K562 (cell line): ENCODE measurements around the gene PTPRM. TPM values are rescaled to one million over a fixed set of nuclear protein-coding genes. Genes with fewer than 3 reads are reported as not detected.

Source experiments
- ATAC-seq: fragments of 200-7000 bp; cut with Tn5 transposase; 3 replicates; pipeline ENCODE4 v1.9.1; 2020; ENCODE audit warnings: moderate library complexity
- BruUV-seq: library from RNA; stranded (reverse); fragments of 400-500 nt; replicated peaks from 2 replicates; lab custom pipeline; 2021; lab: Mats Ljungman, UMichigan
- CTCF ChIA-PET: fragments of 300-600 bp; formaldehyde crosslinking; extraction: SDS; loops from one replicate; lab custom pipeline; 2021; ENCODE audit warnings: low intra/inter-chr PET ratio; lab: Yijun Ruan, JAX
- POLR2A ChIA-PET: fragments of 300-600, 350-650 bp; sonication (Branson Sonifier 250); formaldehyde crosslinking; extraction: SDS; loops from one replicate; lab custom pipeline; 2021; ENCODE audit warnings: antibody characterized with exemption, inconsistent platforms; lab: Yijun Ruan, JAX
- DNase-seq, 4 experiments: peaks; one replicate each; pipeline versions ENCODE4 v3.0.0 to v3.0.0-alpha.2; 2011 to 2018; ENCODE audit warnings: low spot score in 3 of 4, mixed read lengths in 3 of 4; ENCODE audit errors: extremely low read depth in 1 of 4
- FAIRE-seq: peaks from 2 replicates; lab custom pipeline; 2011; peaks lifted over from hg19 to GRCh38; lab: Jason Lieb, UNC
- H2AFZ ChIP-seq: 2 replicates; pipeline ENCODE4 v1.6.0; 2011; ENCODE audit warnings: low read depth, low read length, control low read depth, inconsistent platforms
- H3K27ac ChIP-seq: fragments of 200-600 bp; 3 replicates; pipeline ENCODE4 v1.8.0; 2011; ENCODE audit warnings: low read depth, mild to moderate bottlenecking, control low read depth, inconsistent platforms, low read length, moderate library complexity, mixed read lengths; ENCODE audit errors: extremely low read depth
- H3K27me3 ChIP-seq, 2 experiments: fragments of 300-600 bp in 1 of 2; 2 replicates in 1 of 2; 3 replicates in 1 of 2; pipeline versions ENCODE4 v1.6.0 to v1.8.0; 2011; ENCODE audit warnings: inconsistent platforms in 2 of 2, low read length in 2 of 2, mild to moderate bottlenecking in 1 of 2, mixed read lengths in 1 of 2, moderate library complexity in 1 of 2; ENCODE audit not compliant: control insufficient read depth in 2 of 2, insufficient read depth in 2 of 2
- H3K36me3 ChIP-seq: fragments of 300-600 bp; 3 replicates; pipeline ENCODE4 v1.8.0; 2011; ENCODE audit warnings: mild to moderate bottlenecking, low read length, inconsistent platforms; ENCODE audit not compliant: control insufficient read depth, insufficient read depth
- H3K4me1 ChIP-seq, 2 experiments: fragments of 200-600 bp in 1 of 2; replicated peaks in 1 of 2; 2 replicates in 1 of 2; 3 replicates in 1 of 2; pipeline versions ENCODE4 v1.5.1 to v1.8.0; 2011; ENCODE audit warnings: inconsistent platforms in 2 of 2, low read length in 2 of 2, mild to moderate bottlenecking in 1 of 2, mixed read lengths in 1 of 2, moderate library complexity in 1 of 2; ENCODE audit not compliant: control insufficient read depth in 2 of 2, insufficient read depth in 2 of 2
- H3K4me2 ChIP-seq: 2 replicates; pipeline ENCODE4 v1.6.1; 2011; ENCODE audit warnings: low read length, control low read depth, inconsistent platforms, mixed read lengths; ENCODE audit not compliant: insufficient read depth
- H3K4me3 ChIP-seq: fragments of 200-600 bp; sonication (generic), shearing (Covaris generic); 2 replicates; pipeline ENCODE4 v1.5.1; 2016; ENCODE audit warnings: control low read depth, inconsistent platforms
- H3K79me2 ChIP-seq: fragments of 200-600 bp; 3 replicates; pipeline ENCODE4 v1.8.0; 2011; ENCODE audit warnings: low read length, inconsistent platforms; ENCODE audit not compliant: control insufficient read depth, insufficient read depth
- H3K9ac ChIP-seq, 2 experiments: 2 replicates each; pipeline versions ENCODE4 v1.6.0 to v1.6.1; 2011; ENCODE audit warnings: low read depth in 2 of 2, low read length in 2 of 2, control low read depth in 1 of 2, inconsistent platforms in 1 of 2, mild to moderate bottlenecking in 1 of 2, mixed read lengths in 1 of 2; ENCODE audit not compliant: insufficient read depth in 1 of 2
- H3K9me1 ChIP-seq: one replicate; pipeline ENCODE4 v1.6.0; 2011; ENCODE audit warnings: inconsistent platforms, mild to moderate bottlenecking, low read length, moderate library complexity; ENCODE audit not compliant: control insufficient read depth, insufficient read depth
- H3K9me3 ChIP-seq: replicated peaks from 2 replicates; pipeline ENCODE4 v1.5.1; 2011; ENCODE audit warnings: low read depth, low read length, inconsistent platforms; ENCODE audit not compliant: control insufficient read depth, insufficient read depth
- H4K20me1 ChIP-seq: replicated peaks from 2 replicates; pipeline ENCODE4 v1.6.1; 2011; ENCODE audit warnings: low read length, inconsistent platforms, mixed read lengths; ENCODE audit not compliant: control insufficient read depth, insufficient read depth
- CREBBP ChIP-seq: IDR thresholded peaks from one replicate; pipeline ENCODE4 v1.6.1; 2012; ENCODE audit warnings: low read depth, mild to moderate bottlenecking, control low read depth, inconsistent platforms, low read length
- DEAF1 ChIP-seq: fragments of 450-650 bp; formaldehyde crosslinking; IDR thresholded peaks from 2 replicates; pipeline ENCODE4 v1.4.0; 2020; ENCODE audit warnings: mild to moderate bottlenecking, moderate library complexity
- MYBL2 ChIP-seq, 2 experiments: fragments of 450-650 bp in 1 of 2; sonication (generic) in 1 of 2; formaldehyde crosslinking in 1 of 2; IDR thresholded peaks; 2 replicates each; pipeline versions ENCODE4 v1.6.1 to v1.8.1; 2017 to 2022; ENCODE audit warnings: borderline replicate concordance in 1 of 2, inconsistent platforms in 1 of 2, low read depth in 1 of 2, mild to moderate bottlenecking in 1 of 2, missing genetic modification reagents in 1 of 2, moderate library complexity in 1 of 2
- SIN3B ChIP-seq: fragments of 450-650 bp; IDR thresholded peaks from 2 replicates; pipeline ENCODE4 v1.6.1; 2017; ENCODE audit warnings: low read depth, mild to moderate bottlenecking, moderate library complexity
- USF1 ChIP-seq: sonication (generic); formaldehyde crosslinking; IDR thresholded peaks from 2 replicates; pipeline ENCODE4 v1.9.0; 2022; ENCODE audit warnings: mild to moderate bottlenecking, missing genetic modification reagents
- ZNF124 ChIP-seq: sonication (generic); formaldehyde crosslinking; IDR thresholded peaks from 2 replicates; pipeline ENCODE4 v1.8.1; 2022; ENCODE audit warnings: missing genetic modification reagents
- WGBS: fragments of 100-300 bp; shearing (Covaris generic); methylation state at CpG from one replicate; pipeline ENCODE4 v1.1.6; 2016; ENCODE audit warnings: low coverage, mixed read lengths; ENCODE audit not compliant: insufficient coverage; ENCODE audit errors: missing lambda C conversion rate; 5-methylcytosine and 5-hydroxymethylcytosine counted together
- in situ Hi-C: fragments of 300-500 bp; cut with MboI; formaldehyde crosslinking; loops from 4 replicates; pipeline ENCODE4 v1.15.0; 2018; ENCODE audit warnings: inconsistent platforms, mixed read lengths
- intact Hi-C: fragments of 100-400 bp; cut with micrococcal nuclease; formaldehyde crosslinking; loops from 2 replicates; pipeline ENCODE4 v1.14.2; 2022
- polyA plus RNA-seq, 8 experiments: library from polyadenylated mRNA; depleted of rRNA in 4 of 8; stranded (reverse) in 5 of 8; unstranded in 3 of 8; fragments of >200 nt; fragmentation: Nextera tagmentation in 2 of 8; fragmentation: Illumina TruSeq in 1 of 8; extraction: Ambion mirVana in 2 of 8; extraction: Trizol in 1 of 8; gene quantifications; 2 replicates each; pipeline versions ENCODE4 v1.2.1 to v1.2.3, GENCODE V29; 2011 to 2014; ENCODE audit warnings: inconsistent platforms in 1 of 8, missing spikeins in 1 of 8
- total RNA-seq, 7 experiments: library from RNA; depleted of rRNA in 6 of 7; stranded (reverse); fragments of >200 nt in 6 of 7; fragmentation: Illumina TruSeq in 2 of 7; extraction: Trizol in 2 of 7; gene quantifications; 2 replicates each; pipeline versions ENCODE4 v1.2.1 to v1.2.3, GENCODE V29; 2011 to 2021; ENCODE audit warnings: low replicate concordance in 1 of 7

Gene PTPRM
- total and polyA plus RNA-seq, 9 of the 15 experiments (the other 6 are each of a cell fraction or from before 2014, with no cell fraction given) = 0.03 to 0.16 (median 0.08) TPM; not detected in 3

- TF ChIP-seq MYBL2 (IDR thresholded peaks at IDR 0.05; ENCODE audit: low read depth) = no peak
- no peak for TF ChIP-seq MYBL2 (CRISPR knock-in tag; IDR thresholded peaks at IDR 0.05; ENCODE audit: borderline replicate concordance)
- TF ChIP-seq DEAF1 (CRISPR knock-in tag) = no peak
- no peak for TF ChIP-seq ZNF124 (CRISPR knock-in tag)
Measured at GRCh38 chr18:8117006-8117371, 549.9 kb downstream of the PTPRM start (continued).

- H3K27ac ChIP-seq = no peak overlapping the region
- no TSS peak for BruUV-seq
- DNase-seq = no peak
- H3K9me3 ChIP-seq = no peaks in the 10 kb centered on the region
- no peak for TF ChIP-seq USF1 (CRISPR knock-in tag)
- TF ChIP-seq CREBBP = no peak
- TF ChIP-seq SIN3B = no peak
- no peaks in the 10 kb centered on the region for H4K20me1 ChIP-seq
- H3K27me3 ChIP-seq = no peaks in the 10 kb centered on the region
- no peak overlapping the region for H2AFZ ChIP-seq
- H3K4me3 ChIP-seq = no peak overlapping the region
- no peaks in the 10 kb centered on the region for H3K36me3 ChIP-seq
- no peak overlapping the region for H3K9ac ChIP-seq
- no peak overlapping the region for H3K4me2 ChIP-seq
- POLR2A ChIA-PET = interaction anchor here (0.9 to 1.6 kb wide), 2 partner anchors 29 to 31 kb away, joined by 3 read pairs; no protein-coding TSS in a partner anchor
- ATAC-seq = no peak
- CTCF ChIA-PET = no interaction called here
- FAIRE-seq = no peak
- H3K4me1 ChIP-seq = no peaks in the 10 kb centered on the region
- in situ Hi-C loops = no loop called here
- no peaks in the 10 kb centered on the region for H3K79me2 ChIP-seq
- WGBS = 4% methylated on average over 1 of the region's 1 CpG
- intact Hi-C loops = no loop called here
- H3K9me1 ChIP-seq = no peaks in the 10 kb centered on the region
Measured at GRCh38 chr18:8121101-8121500, 554.0 kb downstream of the PTPRM start.
